Activated CD4-positive, alpha-beta T cell treated with anti-CD3 and anti-CD28 coated beads for 36 hours (primary cell): ENCODE results near the gene CCDC60. TPM values are rescaled to one million over a fixed set of nuclear protein-coding genes. Genes with fewer than 3 reads are reported as not detected.

Experiments
- ATAC-seq: fragments of 200-7000 bp; cut with Tn5 transposase; one replicate; pipeline ENCODE4 v1.10.0; 2021; ENCODE audit warnings: mild to moderate bottlenecking, moderate library complexity
- CTCF ChIA-PET: fragments of 350-600 bp; sonication (Branson Sonifier 250); formaldehyde crosslinking; loops from one replicate; lab custom pipeline; 2021; ENCODE audit warnings: antibody characterized with exemption; lab: Charles Lee
- POLR2A ChIA-PET: fragments of 350-600 bp; sonication (Branson Sonifier 250); formaldehyde crosslinking; loops from one replicate; lab custom pipeline; 2021; ENCODE audit warnings: antibody characterized with exemption, inconsistent platforms; lab: Charles Lee
- DNase-seq: peaks from one replicate; pipeline ENCODE4 v3.0.0-alpha.2; 2020
- H3K27ac Mint-ChIP-seq: one replicate; pipeline ENCODE4 v1.8.0; 2021; ENCODE audit warnings: mixed read lengths
- H3K27me3 Mint-ChIP-seq: one replicate; pipeline ENCODE4 v1.8.0; 2021; ENCODE audit warnings: mixed read lengths
- H3K36me3 Mint-ChIP-seq: one replicate; pipeline ENCODE4 v1.8.0; 2021; ENCODE audit warnings: low read depth, mixed read lengths
- H3K4me1 Mint-ChIP-seq: one replicate; pipeline ENCODE4 v1.8.0; 2021; ENCODE audit warnings: mixed read lengths
- H3K4me3 Mint-ChIP-seq: one replicate; pipeline ENCODE4 v1.8.0; 2021; ENCODE audit warnings: mild to moderate bottlenecking, moderate library complexity, mixed read lengths
- H3K9me3 Mint-ChIP-seq: one replicate; pipeline ENCODE4 v1.8.0; 2021; ENCODE audit warnings: low read depth, mixed read lengths
- intact Hi-C, 2 experiments: fragments of 100-400 bp; cut with DNase I in 1 of 2; cut with micrococcal nuclease in 1 of 2; formaldehyde crosslinking; loops; one replicate each; pipeline versions ENCODE4 v1.14.2 to v1.15.1; 2022 to 2024; cut with DNase I, micrococcal nuclease
- total RNA-seq, 2 experiments: library from RNA; stranded (reverse); gene quantifications; one replicate each; pipeline ENCODE4 v1.2.3, GENCODE V29; 2021

Gene CCDC60
- total RNA-seq, 2 experiments from 2014 or later: not detected

DNA sequence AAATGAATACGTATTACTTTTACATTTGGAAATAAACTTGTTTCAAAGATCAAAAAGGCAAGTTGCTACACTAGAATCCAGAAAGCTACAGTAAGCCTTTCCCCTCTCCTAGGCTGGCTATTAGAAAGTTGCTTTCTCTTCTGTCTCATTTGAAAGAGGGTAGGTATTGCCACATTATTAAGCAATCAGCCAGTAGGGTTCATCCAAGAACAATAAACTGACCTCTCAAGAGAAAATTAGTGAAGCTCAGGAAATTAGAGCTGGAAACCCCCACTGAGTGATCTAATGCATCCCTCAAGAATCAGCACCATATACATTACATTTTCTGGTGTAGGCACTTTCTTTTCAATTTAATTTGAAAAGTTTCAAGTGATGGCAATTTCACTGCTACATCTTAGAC, 254.6 kb downstream of the CCDC60 start:
- ChIA-PET CTCF (no interaction called here), POLR2A (no interaction called here)
- intact Hi-C loops: no loop called here
- no peak overlapping the region for H3K4me3 Mint-ChIP-seq
- no peak overlapping the region for H3K27ac Mint-ChIP-seq
- no peaks in the 10 kb centered on the region for H3K9me3 Mint-ChIP-seq
- peaks cover 40% of the 10 kb centered on the region for H3K27me3 Mint-ChIP-seq
- no peak for DNase-seq
- no peak for ATAC-seq
- peaks cover under 1% of the 10 kb centered on the region for H3K4me1 Mint-ChIP-seq
- no peaks in the 10 kb centered on the region for H3K36me3 Mint-ChIP-seq

DNA sequence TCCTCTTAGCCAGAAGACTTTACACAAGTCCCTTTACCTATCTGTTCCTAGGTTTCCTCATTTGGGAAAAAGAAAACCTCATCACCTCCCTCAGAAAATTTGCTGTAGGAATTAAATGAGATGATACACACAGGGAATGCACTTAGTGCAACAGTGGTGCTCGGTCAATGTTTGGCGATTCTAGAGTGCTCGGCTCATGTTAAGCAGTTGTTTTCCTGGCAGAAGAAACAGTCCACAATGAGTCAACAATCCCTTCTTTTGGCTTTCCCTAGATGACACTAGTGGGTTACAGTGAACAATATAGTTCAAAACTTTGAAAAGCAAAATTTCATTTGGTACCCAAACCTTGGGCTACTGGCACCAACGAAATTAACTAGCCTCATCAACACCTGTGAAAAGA, 255.1 kb downstream of the CCDC60 start:
- CTCF ChIA-PET: no interaction called here
- no peaks in the 10 kb centered on the region for H3K9me3 Mint-ChIP-seq
- H3K4me3 Mint-ChIP-seq: no peak overlapping the region
- ATAC-seq (no peak), DNase-seq (no peak)
- no peak overlapping the region for H3K27ac Mint-ChIP-seq
- no peaks in the 10 kb centered on the region for H3K36me3 Mint-ChIP-seq
- intact Hi-C loops: no loop called here
- peaks cover 42% of the 10 kb centered on the region for H3K27me3 Mint-ChIP-seq
- peaks cover 2% of the 10 kb centered on the region for H3K4me1 Mint-ChIP-seq
- POLR2A ChIA-PET: no interaction called here

Other genes starting within 250 kb of the CCDC60 start
- not detected for gene HSPB8, start 155.8 kb upstream of the CCDC60 start, total RNA-seq